ENCODE measurements around the gene MTOR.

MTOR gene

DNA sequence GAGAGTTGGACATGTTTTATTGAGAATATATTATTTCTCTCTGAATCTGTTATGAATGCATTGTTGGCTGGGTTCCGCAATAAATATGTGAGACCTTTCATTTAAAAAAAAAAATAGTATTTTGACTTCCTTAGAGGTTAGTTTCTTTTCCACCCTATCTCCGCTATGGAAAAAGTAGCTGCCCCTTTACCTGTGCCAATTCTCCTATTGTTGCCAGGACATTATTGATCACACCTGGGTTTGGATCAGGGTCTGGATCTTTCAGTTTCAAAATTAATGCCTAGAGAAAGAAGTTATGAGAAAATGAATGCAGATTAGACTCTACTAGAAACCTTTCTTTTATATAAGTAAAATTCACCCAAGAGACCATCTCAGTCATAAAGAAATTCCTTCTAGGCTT lies 29.1 kb downstream of the MTOR start:
- Histone ChIP-seq H3K79me2 (ENCODE audit: insufficient read depth, low read length) (no peaks in the 10 kb centered on the region), H3K27me3 (ENCODE audit: insufficient read depth, low read length, poor library complexity, severe bottlenecking) (no peaks in the 10 kb centered on the region), H4K20me1 (ENCODE audit: insufficient read depth, low read length, poor library complexity, severe bottlenecking) (no peaks in the 10 kb centered on the region), H3K4me3 (ENCODE audit: low read length, poor library complexity, severe bottlenecking) (no peak overlapping the region), H3K4me2 (ENCODE audit: low read depth, low read length, poor library complexity, severe bottlenecking) (no peak overlapping the region), H3F3A (ENCODE audit: low read depth) (no peaks in the 10 kb centered on the region; the same call in 1 of the 2 replicates), H3K4me1 (ENCODE audit: insufficient read depth, low read length, poor library complexity, severe bottlenecking) (peaks cover 6% of the 10 kb centered on the region), H3K9ac (ENCODE audit: low read depth, low read length, poor library complexity, severe bottlenecking) (no peak overlapping the region), H3K9me2 (replicated peaks; ENCODE audit: low read depth, low read length) (no peaks in the 10 kb centered on the region), H3K36me3 (ENCODE audit: insufficient read depth, low read length) (peaks cover 86% of the 10 kb centered on the region), H2AFZ (ENCODE audit: low read length) (no peak overlapping the region), H3K9me3 (ENCODE audit: insufficient read depth, low read depth, low read length) (no peaks in the 10 kb centered on the region)
- TF ChIP-seq, protein P1, sequence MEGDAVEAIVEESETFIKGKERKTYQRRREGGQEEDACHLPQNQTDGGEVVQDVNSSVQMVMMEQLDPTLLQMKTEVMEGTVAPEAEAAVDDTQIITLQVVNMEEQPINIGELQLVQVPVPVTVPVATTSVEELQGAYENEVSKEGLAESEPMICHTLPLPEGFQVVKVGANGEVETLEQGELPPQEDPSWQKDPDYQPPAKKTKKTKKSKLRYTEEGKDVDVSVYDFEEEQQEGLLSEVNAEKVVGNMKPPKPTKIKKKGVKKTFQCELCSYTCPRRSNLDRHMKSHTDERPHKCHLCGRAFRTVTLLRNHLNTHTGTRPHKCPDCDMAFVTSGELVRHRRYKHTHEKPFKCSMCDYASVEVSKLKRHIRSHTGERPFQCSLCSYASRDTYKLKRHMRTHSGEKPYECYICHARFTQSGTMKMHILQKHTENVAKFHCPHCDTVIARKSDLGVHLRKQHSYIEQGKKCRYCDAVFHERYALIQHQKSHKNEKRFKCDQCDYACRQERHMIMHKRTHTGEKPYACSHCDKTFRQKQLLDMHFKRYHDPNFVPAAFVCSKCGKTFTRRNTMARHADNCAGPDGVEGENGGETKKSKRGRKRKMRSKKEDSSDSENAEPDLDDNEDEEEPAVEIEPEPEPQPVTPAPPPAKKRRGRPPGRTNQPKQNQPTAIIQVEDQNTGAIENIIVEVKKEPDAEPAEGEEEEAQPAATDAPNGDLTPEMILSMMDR (conservative IDR thresholded peaks at IDR 0.05; ENCODE audit: low read length): no peak
- TF ChIP-seq EZH2phosphoT487 (IDR thresholded peaks at IDR 0.05; ENCODE audit: borderline replicate concordance): no peak

DNA sequence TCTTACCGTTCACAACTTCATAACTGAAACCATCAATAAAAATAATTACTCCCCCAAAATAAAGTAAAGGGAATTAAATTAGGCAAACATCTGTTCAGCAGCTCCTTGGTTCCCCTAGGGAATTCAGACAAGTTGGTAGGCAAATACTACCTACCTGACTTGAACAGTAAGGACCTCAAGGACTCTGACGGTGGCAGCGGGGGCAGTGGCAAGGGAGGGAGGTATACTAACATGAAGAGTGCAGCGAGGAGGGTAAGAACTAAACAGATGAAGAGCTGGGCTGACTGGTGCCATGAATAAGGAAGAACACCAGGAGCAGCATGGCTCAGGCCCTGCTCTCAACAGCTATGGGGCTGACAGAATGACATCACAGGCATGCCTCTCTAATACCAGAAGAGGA lies 33.1 kb downstream of the MTOR start:
- H2AFZ ChIP-seq (ENCODE audit: low read length): no peak overlapping the region
- no peak overlapping the region for H3K9ac ChIP-seq (ENCODE audit: low read depth, low read length, poor library complexity, severe bottlenecking)
- H3K9me2 ChIP-seq (replicated peaks; ENCODE audit: low read depth, low read length): no peaks in the 10 kb centered on the region
- H3F3A ChIP-seq (ENCODE audit: low read depth): peaks cover 3% of the 10 kb centered on the region; the same call in 1 of the 2 replicates
- no peak overlapping the region for H3K4me3 ChIP-seq (ENCODE audit: low read length, poor library complexity, severe bottlenecking)
- H3K4me2 ChIP-seq (ENCODE audit: low read depth, low read length, poor library complexity, severe bottlenecking): no peak overlapping the region
- TF ChIP-seq, protein P1 (conservative IDR thresholded peaks at IDR 0.05; ENCODE audit: low read length): no peak
- no peaks in the 10 kb centered on the region for H4K20me1 ChIP-seq (ENCODE audit: insufficient read depth, low read length, poor library complexity, severe bottlenecking)
- H3K9me3 ChIP-seq (ENCODE audit: insufficient read depth, low read depth, low read length): no peaks in the 10 kb centered on the region
- peaks cover 77% of the 10 kb centered on the region for H3K36me3 ChIP-seq (ENCODE audit: insufficient read depth, low read length)
- H3K79me2 ChIP-seq (ENCODE audit: insufficient read depth, low read length): no peaks in the 10 kb centered on the region
- H3K27me3 ChIP-seq (ENCODE audit: insufficient read depth, low read length, poor library complexity, severe bottlenecking): no peaks in the 10 kb centered on the region
- peaks cover 6% of the 10 kb centered on the region for H3K4me1 ChIP-seq (ENCODE audit: insufficient read depth, low read length, poor library complexity, severe bottlenecking)

DNA sequence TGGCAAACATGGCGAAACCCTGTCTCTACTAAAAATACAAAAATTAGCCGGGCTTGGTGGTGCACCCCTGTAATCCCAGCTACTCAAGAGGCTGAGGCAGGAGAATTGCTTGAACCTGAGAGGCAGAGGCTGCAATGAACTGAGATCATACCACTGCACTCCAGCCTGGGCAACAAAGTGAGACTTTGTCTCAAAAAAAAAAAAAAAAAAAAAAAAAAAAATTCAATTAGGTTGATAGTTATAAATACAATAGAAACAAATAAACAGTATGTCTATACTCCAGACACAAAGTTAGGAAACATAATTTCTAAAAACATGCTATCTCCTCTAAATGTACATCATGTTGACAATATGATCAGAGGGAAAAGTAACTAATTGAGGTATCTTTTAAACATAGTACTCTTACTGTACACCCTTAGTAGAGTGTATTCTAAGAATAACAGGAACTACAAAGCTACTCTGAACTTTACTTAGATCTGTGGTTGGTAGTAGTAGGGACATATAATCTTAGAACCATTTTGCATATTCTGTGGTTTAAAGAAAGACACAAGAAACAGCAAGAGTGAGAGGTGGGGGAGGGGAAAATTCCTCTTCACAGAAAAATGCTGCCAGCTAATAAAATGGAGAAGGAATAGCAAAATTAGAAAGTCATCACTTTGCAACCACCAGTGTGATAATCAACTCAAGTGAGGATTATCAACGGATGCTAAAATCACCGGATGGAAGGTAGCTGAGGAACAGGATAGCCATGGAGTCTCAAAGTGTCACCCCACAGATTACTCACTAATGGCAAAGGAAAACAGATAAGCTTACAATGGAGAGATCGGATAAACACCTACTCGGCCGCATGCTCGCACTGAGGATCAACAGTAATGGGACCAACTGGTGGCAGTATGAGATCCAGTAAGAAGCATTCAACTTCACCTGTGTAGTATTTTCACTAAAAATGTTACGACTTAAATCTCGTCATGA lies 35.0 kb downstream of the MTOR start:
- Histone ChIP-seq H3K9me2 (replicated peaks; ENCODE audit: low read depth, low read length) (no peaks in the 10 kb centered on the region), H3K36me3 (ENCODE audit: insufficient read depth, low read length) (peaks cover 73% of the 10 kb centered on the region), H4K20me1 (ENCODE audit: insufficient read depth, low read length, poor library complexity, severe bottlenecking) (no peaks in the 10 kb centered on the region), H3K27me3 (ENCODE audit: insufficient read depth, low read length, poor library complexity, severe bottlenecking) (no peaks in the 10 kb centered on the region), H2AFZ (ENCODE audit: low read length) (no peak overlapping the region), H3K79me2 (ENCODE audit: insufficient read depth, low read length) (no peaks in the 10 kb centered on the region), H3K4me3 (ENCODE audit: low read length, poor library complexity, severe bottlenecking) (no peak overlapping the region), H3K4me1 (ENCODE audit: insufficient read depth, low read length, poor library complexity, severe bottlenecking) (peaks cover 6% of the 10 kb centered on the region), H3K9ac (ENCODE audit: low read depth, low read length, poor library complexity, severe bottlenecking) (no peak overlapping the region), H3K4me2 (ENCODE audit: low read depth, low read length, poor library complexity, severe bottlenecking) (no peak overlapping the region), H3K9me3 (ENCODE audit: insufficient read depth, low read depth, low read length) (no peaks in the 10 kb centered on the region), H3F3A (ENCODE audit: low read depth) (peaks cover 3% of the 10 kb centered on the region; the same call in 1 of the 2 replicates)
- TF ChIP-seq, protein P1 (conservative IDR thresholded peaks at IDR 0.05; ENCODE audit: low read length): no peak
- TF ChIP-seq EZH2phosphoT487 (IDR thresholded peaks at IDR 0.05; ENCODE audit: borderline replicate concordance): no peak
